ENCODE results near the gene TMX1. TPM values are rescaled to one million over a fixed set of nuclear protein-coding genes. Genes with fewer than 3 reads are reported as not detected.

Gene TMX1
- total and polyA plus RNA-seq, 2 experiments from 2014 or later: 61.5 to 126 TPM

GRCh38 chr14:51284241-51284640, 44.2 kb downstream of the TMX1 start:
- Histone ChIP-seq H3K4me2 (no peak overlapping the region), H3K4me3 (no peak overlapping the region), H3K4me1 (ENCODE audit: insufficient read depth) (no peaks in the 10 kb centered on the region), H2AFZ (no peak overlapping the region), H3K36me3 (ENCODE audit: insufficient read depth) (0 out of 2 replicates have a peak, but pooled peaks cover 6% of the 10 kb centered on the region), H3F3A (replicated peaks; ENCODE audit: low read depth) (no peaks in the 10 kb centered on the region), H3K27ac (ENCODE audit: low read depth) (no peak overlapping the region), H3K79me2 (replicated peaks; ENCODE audit: insufficient read depth) (no peaks in the 10 kb centered on the region), H4K20me1 (replicated peaks; ENCODE audit: insufficient read depth) (peaks cover 13% of the 10 kb centered on the region), H3K27me3 (ENCODE audit: insufficient read depth) (no peaks in the 10 kb centered on the region), H3K9me2 (ENCODE audit: insufficient read depth) (no peaks in the 10 kb centered on the region)
- Mint-ChIP-seq H3K27me3 (ENCODE audit: insufficient read depth, low read depth, poor library complexity) (no peaks in the 10 kb centered on the region), H3K36me3 (ENCODE audit: low read depth) (peaks cover 5% of the 10 kb centered on the region; the same call in 2 of the 3 replicates), H3K4me3 (no peak overlapping the region), H3K9me3 (no peaks in the 10 kb centered on the region), H3K27ac (no peak overlapping the region), H3K4me1 (peaks cover 6% of the 10 kb centered on the region; the same call in 1 of the 3 replicates)
- ATAC-seq: no peak
- TF ChIP-seq CREB1 (CRISPR knock-in tag; IDR thresholded peaks at IDR 0.05; ENCODE audit: low read depth) (no peak), EZH2phosphoT487 (IDR thresholded peaks at IDR 0.05; ENCODE audit: unreplicated experiment) (no peak), JUNB (IDR thresholded peaks at IDR 0.05; ENCODE audit: unreplicated experiment) (no peak), NANOG (IDR thresholded peaks at IDR 0.05; ENCODE audit: borderline replicate concordance) (no peak), REST (IDR thresholded peaks at IDR 0.05; ENCODE audit: unreplicated experiment) (no peak), ZNF114 (CRISPR knock-in tag; IDR thresholded peaks at IDR 0.05) (no peak), ZNF462 (CRISPR knock-in tag; IDR thresholded peaks at IDR 0.05) (no peak), ZNF331 (CRISPR knock-in tag; IDR thresholded peaks at IDR 0.05; ENCODE audit: low read depth) (no peak), ETS1 (IDR thresholded peaks at IDR 0.05) (no peak), EZH2 (IDR thresholded peaks at IDR 0.05; ENCODE audit: low read depth, unreplicated experiment) (no peak), POLR2AphosphoS5 (IDR thresholded peaks at IDR 0.05; ENCODE audit: low read depth) (no peak), CTCF (conservative IDR thresholded peaks at IDR 0.05; ENCODE audit: low read depth in 2 of 2) (no peak), STAT1 (IDR thresholded peaks at IDR 0.05; ENCODE audit: unreplicated experiment) (no peak)
- no peak for DNase-seq (ENCODE audit: low spot score)

Data from GM23338 (cell line).